PFSK-1 (cell line): ENCODE data around the gene ECEL1.

Source experiments
- FOXP2 ChIP-seq: optimal IDR thresholded peaks from 2 replicates; pipeline ENCODE3; 2011; ENCODE audit warnings: borderline replicate concordance, control low read depth, inconsistent platforms; ENCODE audit not compliant: insufficient read depth; ENCODE audit errors: extremely low read length, extremely low read depth
- POLR2AphosphoS5 ChIP-seq: IDR thresholded peaks from 2 replicates; pipeline ENCODE4 v1.6.1; 2012; ENCODE audit warnings: low read depth, mild to moderate bottlenecking, control low read depth, low read length, moderate library complexity
- SIN3A ChIP-seq: IDR thresholded peaks from 2 replicates; pipeline ENCODE4 v1.6.1; 2012; ENCODE audit warnings: mild to moderate bottlenecking, low read length, moderate library complexity, borderline replicate concordance; ENCODE audit not compliant: insufficient read depth
- TAF1 ChIP-seq: IDR thresholded peaks from 2 replicates; pipeline ENCODE4 v1.6.1; 2012; ENCODE audit warnings: low read length, control low read depth, borderline replicate concordance; ENCODE audit not compliant: insufficient read depth
- TF ChIP-seq, protein P1 (sequence below), 2 experiments: IDR thresholded peaks; 2 replicates each; pipeline versions ENCODE4 v1.6.1 to v1.8.0; 2011 to 2012; ENCODE audit warnings: low read depth in 2 of 2, low read length in 2 of 2, control low read depth in 1 of 2, inconsistent platforms in 1 of 2, mild to moderate bottlenecking in 1 of 2, moderate library complexity in 1 of 2; ENCODE audit not compliant: insufficient read depth in 1 of 2

Gene ECEL1

DNA sequence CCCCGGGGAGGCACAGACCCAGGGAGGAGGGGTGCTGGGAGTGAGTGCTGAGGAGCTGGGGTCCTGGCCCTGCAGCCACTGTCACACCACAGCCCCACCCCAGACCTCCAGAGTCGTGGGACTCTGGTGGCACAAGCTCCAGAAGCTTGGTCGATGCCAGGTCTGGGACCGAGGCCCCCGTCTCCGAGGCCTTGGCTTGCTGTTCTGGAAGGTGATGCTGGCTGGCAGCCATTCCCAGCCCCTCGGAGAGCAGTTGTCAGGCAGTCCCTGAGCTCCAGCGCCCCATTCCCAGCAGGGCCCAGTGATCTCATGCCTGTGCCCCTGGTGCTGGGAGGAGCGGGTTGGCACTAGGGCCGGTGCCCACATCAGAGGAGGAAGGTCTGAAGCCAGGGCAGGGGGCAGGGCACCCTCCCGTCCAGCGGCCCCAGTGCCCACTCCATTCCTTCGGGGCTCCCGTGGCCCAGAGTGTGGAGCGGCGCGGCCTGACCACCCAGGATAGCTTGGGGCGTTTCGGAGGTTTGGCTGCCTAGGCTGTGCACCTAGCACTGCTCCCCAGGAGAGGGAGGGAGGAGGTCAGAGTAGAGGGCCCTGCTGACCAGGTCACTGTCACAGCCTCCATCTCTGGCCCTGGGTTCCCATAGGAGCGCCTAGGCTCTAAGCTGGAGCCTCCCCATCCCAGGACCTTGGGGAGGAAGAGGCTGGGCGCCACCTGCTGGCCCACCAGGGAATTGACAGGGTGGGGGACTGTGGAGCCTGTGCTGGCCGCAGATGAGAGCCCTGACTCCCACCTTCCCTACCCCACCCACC lies 48.5 kb downstream of the ECEL1 start:
- TF ChIP-seq FOXP2 (no peak), SIN3A (no peak), TAF1 (no peak), POLR2AphosphoS5 (no peak)
- TF ChIP-seq, protein P1, sequence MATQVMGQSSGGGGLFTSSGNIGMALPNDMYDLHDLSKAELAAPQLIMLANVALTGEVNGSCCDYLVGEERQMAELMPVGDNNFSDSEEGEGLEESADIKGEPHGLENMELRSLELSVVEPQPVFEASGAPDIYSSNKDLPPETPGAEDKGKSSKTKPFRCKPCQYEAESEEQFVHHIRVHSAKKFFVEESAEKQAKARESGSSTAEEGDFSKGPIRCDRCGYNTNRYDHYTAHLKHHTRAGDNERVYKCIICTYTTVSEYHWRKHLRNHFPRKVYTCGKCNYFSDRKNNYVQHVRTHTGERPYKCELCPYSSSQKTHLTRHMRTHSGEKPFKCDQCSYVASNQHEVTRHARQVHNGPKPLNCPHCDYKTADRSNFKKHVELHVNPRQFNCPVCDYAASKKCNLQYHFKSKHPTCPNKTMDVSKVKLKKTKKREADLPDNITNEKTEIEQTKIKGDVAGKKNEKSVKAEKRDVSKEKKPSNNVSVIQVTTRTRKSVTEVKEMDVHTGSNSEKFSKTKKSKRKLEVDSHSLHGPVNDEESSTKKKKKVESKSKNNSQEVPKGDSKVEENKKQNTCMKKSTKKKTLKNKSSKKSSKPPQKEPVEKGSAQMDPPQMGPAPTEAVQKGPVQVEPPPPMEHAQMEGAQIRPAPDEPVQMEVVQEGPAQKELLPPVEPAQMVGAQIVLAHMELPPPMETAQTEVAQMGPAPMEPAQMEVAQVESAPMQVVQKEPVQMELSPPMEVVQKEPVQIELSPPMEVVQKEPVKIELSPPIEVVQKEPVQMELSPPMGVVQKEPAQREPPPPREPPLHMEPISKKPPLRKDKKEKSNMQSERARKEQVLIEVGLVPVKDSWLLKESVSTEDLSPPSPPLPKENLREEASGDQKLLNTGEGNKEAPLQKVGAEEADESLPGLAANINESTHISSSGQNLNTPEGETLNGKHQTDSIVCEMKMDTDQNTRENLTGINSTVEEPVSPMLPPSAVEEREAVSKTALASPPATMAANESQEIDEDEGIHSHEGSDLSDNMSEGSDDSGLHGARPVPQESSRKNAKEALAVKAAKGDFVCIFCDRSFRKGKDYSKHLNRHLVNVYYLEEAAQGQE (IDR thresholded peaks at IDR 0.05; ENCODE audit: insufficient read depth in 1 of 2, low read depth in 2 of 2, low read length in 2 of 2) = no peak

DNA sequence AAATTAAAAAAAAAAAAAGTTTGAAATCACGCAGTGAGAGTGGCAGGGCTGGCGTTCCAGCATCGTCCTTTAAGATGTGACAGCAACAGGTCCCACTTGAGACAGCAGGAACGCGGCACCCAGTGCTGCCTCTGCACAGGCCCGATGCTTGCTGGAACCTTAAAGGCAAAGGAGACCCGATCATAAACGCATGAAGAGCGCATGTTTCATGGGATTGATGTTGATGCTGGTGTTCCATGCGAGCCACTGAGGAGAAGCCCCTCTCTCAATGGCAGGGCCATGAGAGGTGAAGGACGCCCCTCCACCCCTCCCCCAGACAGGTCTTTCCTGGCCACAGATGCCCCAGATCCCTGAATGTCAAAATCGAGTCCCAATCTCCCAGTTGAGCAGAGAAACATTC lies 49.5 kb downstream of the ECEL1 start:
- TF ChIP-seq POLR2AphosphoS5 = no peak
- TF ChIP-seq SIN3A = no peak
- TF ChIP-seq FOXP2 = no peak
- no peak for TF ChIP-seq TAF1
- TF ChIP-seq, protein P1 (IDR thresholded peaks at IDR 0.05; ENCODE audit: insufficient read depth in 1 of 2, low read depth in 2 of 2, low read length in 2 of 2) = no peak

DNA sequence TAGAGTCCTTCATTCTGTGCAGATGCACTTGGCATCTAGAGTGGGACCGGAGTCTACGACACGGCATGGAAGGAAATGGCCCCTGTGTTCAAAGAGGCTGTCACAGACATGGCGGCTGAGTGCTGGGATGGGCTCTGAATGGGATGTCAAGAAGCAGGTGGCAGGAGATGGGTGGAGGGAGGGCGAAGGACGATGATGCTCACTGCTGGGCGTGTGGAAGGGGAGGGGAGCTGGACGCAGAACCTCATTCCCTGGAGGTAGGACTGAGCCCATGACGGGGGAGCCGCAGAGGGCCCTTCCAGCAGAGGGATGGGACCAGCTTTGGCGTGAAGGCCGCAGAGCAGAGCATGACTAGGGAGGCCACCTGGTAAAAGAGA lies 50.5 kb downstream of the ECEL1 start:
- TF ChIP-seq TAF1 = no peak

DNA sequence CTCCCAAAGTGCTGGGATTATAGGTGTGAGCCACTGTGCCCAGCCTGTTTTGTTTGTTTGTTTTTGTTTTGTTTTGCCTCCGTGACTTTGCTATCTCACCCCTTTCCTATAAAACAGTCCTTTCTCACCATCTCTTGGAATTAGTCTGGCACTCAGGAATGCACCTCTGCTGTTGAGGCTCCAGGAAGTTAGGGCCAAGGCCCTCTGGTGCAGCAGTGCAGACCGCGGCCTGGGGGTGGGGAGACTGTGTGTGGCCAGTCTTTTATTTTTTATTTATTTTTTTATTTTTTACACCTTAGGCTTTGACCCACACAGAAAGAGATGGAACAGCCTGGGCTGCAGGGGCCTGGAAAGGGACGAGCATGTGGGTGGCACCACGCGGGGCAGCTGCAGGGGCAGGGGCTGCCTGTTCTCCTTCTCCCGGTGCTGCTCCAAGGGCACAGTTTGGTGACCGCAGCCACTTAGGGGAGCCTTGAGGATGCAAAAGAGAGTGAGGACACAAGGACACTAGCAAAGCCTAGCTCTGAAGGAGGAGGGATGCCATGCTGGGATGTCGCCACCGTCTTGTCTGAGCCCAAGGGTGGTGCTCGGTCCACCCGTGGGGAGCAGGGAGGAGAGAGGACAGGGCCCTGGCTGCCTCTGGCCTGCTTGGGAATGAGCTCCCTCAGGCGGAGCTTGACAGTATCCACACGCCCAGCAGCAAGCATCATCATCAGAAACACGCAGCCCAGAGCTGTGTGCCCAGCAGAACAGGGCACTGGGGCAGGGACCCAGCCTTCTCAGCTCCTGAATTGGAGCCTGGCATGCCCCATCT lies 51.0 kb downstream of the ECEL1 start:
- TF ChIP-seq FOXP2 (no peak), SIN3A (no peak), TAF1 (no peak), POLR2AphosphoS5 (no peak)
- TF ChIP-seq, protein P1 (IDR thresholded peaks at IDR 0.05; ENCODE audit: insufficient read depth in 1 of 2, low read depth in 2 of 2, low read length in 2 of 2) = no peak

DNA sequence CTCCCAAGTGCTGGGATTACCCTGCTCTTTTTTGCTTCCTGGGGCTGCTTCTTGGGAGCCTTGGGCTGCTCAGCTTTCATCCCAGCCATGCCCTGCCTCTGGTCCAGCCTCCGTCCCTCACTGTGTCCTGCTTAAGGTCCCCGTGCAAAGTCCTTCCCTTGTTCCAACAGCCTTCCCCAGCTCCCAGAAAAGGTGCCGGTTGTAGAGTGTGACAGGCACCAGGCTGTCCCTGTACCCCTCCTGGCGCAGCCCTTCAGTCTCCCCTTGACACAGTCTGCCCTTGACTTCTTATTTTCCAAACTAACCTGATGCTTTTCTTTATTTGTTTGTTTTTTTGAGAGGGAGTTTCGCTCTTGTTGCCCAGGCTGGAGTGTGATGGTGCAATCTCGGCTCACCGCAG lies 51.8 kb downstream of the ECEL1 start:
- TF ChIP-seq, protein P1 (IDR thresholded peaks at IDR 0.05; ENCODE audit: insufficient read depth in 1 of 2, low read depth in 2 of 2, low read length in 2 of 2) = no peak
